Neural cell (in vitro differentiated cells): ENCODE data around the gene SLC25A36.

Source experiments
- EP300 ChIP-seq: fragments of 450-650 bp; conservative IDR thresholded peaks from 2 replicates; pipeline ENCODE4 v1.6.1; 2014; ENCODE audit warnings: antibody characterized with exemption, mild to moderate bottlenecking, moderate library complexity; ENCODE audit not compliant: poor library complexity, severe bottlenecking
- EZH2 ChIP-seq: fragments of 200-600, 300-800 bp; shearing (Covaris generic), sonication (generic); IDR thresholded peaks from 2 replicates; pipeline ENCODE4 v1.6.1; 2014; ENCODE audit warnings: antibody characterized with exemption, low read length, borderline replicate concordance, mild to moderate bottlenecking; ENCODE audit not compliant: insufficient read depth, poor library complexity, severe bottlenecking
- MXI1 ChIP-seq: fragments of 450-650 bp; conservative IDR thresholded peaks from 2 replicates; pipeline ENCODE4 v1.6.1; 2014; ENCODE audit warnings: antibody characterized with exemption, mild to moderate bottlenecking; ENCODE audit not compliant: poor library complexity, severe bottlenecking
- POLR2AphosphoS5 ChIP-seq: IDR thresholded peaks from 2 replicates; pipeline ENCODE4 v1.6.1; 2012
- TF ChIP-seq, protein P1 (sequence below): fragments of 450-650 bp; IDR thresholded peaks from 2 replicates; pipeline ENCODE4 v1.5.1; 2014; ENCODE audit warnings: antibody characterized with exemption, mild to moderate bottlenecking, moderate library complexity; ENCODE audit not compliant: poor library complexity, severe bottlenecking
- TF ChIP-seq, protein P2 (sequence below): IDR thresholded peaks from 2 replicates; pipeline ENCODE4 v1.6.1; 2012; ENCODE audit warnings: borderline replicate concordance

DNA sequence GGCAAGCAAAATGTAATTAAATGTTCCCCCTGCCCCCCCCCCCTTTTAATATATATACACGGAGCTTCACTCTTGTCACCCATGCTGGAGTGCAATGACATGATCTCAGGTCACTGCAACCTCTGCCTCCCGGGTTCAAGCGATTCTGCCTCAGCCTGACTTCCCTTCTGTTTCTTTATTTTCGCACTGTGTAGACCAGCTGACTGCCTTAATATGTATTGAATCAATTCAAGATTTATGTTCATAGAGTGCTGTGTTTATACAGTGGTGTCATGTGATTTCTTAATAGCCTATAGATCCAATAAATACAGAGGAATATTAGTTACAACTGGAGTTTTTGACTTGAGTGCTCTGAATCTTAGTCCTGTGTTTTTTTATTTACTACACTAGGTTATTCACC is 39.0 kb downstream of the SLC25A36 start:
- no peak for TF ChIP-seq POLR2AphosphoS5
- TF ChIP-seq, protein P1, sequence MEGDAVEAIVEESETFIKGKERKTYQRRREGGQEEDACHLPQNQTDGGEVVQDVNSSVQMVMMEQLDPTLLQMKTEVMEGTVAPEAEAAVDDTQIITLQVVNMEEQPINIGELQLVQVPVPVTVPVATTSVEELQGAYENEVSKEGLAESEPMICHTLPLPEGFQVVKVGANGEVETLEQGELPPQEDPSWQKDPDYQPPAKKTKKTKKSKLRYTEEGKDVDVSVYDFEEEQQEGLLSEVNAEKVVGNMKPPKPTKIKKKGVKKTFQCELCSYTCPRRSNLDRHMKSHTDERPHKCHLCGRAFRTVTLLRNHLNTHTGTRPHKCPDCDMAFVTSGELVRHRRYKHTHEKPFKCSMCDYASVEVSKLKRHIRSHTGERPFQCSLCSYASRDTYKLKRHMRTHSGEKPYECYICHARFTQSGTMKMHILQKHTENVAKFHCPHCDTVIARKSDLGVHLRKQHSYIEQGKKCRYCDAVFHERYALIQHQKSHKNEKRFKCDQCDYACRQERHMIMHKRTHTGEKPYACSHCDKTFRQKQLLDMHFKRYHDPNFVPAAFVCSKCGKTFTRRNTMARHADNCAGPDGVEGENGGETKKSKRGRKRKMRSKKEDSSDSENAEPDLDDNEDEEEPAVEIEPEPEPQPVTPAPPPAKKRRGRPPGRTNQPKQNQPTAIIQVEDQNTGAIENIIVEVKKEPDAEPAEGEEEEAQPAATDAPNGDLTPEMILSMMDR: no peak
- TF ChIP-seq EP300: no peak
- TF ChIP-seq EZH2: no peak
- TF ChIP-seq, protein P2, sequence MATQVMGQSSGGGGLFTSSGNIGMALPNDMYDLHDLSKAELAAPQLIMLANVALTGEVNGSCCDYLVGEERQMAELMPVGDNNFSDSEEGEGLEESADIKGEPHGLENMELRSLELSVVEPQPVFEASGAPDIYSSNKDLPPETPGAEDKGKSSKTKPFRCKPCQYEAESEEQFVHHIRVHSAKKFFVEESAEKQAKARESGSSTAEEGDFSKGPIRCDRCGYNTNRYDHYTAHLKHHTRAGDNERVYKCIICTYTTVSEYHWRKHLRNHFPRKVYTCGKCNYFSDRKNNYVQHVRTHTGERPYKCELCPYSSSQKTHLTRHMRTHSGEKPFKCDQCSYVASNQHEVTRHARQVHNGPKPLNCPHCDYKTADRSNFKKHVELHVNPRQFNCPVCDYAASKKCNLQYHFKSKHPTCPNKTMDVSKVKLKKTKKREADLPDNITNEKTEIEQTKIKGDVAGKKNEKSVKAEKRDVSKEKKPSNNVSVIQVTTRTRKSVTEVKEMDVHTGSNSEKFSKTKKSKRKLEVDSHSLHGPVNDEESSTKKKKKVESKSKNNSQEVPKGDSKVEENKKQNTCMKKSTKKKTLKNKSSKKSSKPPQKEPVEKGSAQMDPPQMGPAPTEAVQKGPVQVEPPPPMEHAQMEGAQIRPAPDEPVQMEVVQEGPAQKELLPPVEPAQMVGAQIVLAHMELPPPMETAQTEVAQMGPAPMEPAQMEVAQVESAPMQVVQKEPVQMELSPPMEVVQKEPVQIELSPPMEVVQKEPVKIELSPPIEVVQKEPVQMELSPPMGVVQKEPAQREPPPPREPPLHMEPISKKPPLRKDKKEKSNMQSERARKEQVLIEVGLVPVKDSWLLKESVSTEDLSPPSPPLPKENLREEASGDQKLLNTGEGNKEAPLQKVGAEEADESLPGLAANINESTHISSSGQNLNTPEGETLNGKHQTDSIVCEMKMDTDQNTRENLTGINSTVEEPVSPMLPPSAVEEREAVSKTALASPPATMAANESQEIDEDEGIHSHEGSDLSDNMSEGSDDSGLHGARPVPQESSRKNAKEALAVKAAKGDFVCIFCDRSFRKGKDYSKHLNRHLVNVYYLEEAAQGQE: no peak
- TF ChIP-seq MXI1: no peak
